Liver (tissue), 3 donors: Measurements from ENCODE around the gene ZNF211.

Experiments
- CTCF ChIP-seq: fragments of 150-350 bp; IDR thresholded peaks from 2 replicates; pipeline ENCODE4 v1.5.1; 2017; ENCODE audit warnings: improper control_type of control experiment, low read depth, low read length; ENCODE audit not compliant: missing input control
- EGR1 ChIP-seq, 2 donors: IDR thresholded peaks; 2 replicates each; pipeline ENCODE4 v1.6.1; 2016 to 2018; ENCODE audit warnings: antibody characterized with exemption in 2 of 2, low read depth in 2 of 2
- RAD21 ChIP-seq, 2 donors: IDR thresholded peaks; 2 replicates each; pipeline ENCODE4 v1.6.1; 2016; ENCODE audit warnings: antibody characterized with exemption in 2 of 2, mild to moderate bottlenecking in 2 of 2
- YY1 ChIP-seq: IDR thresholded peaks from 2 replicates; pipeline ENCODE4 v1.6.1; 2016; ENCODE audit warnings: antibody characterized with exemption, mild to moderate bottlenecking
- TF ChIP-seq, protein P1 (sequence below): IDR thresholded peaks from 2 replicates; pipeline ENCODE4 v1.6.1; 2016; ENCODE audit warnings: antibody characterized with exemption, mild to moderate bottlenecking
- TF ChIP-seq, protein P2 (sequence below): IDR thresholded peaks from 2 replicates; pipeline ENCODE4 v1.6.1; 2016; ENCODE audit warnings: antibody characterized with exemption
- donor health status: healthy.
- donor health status: healthy.

DNA sequence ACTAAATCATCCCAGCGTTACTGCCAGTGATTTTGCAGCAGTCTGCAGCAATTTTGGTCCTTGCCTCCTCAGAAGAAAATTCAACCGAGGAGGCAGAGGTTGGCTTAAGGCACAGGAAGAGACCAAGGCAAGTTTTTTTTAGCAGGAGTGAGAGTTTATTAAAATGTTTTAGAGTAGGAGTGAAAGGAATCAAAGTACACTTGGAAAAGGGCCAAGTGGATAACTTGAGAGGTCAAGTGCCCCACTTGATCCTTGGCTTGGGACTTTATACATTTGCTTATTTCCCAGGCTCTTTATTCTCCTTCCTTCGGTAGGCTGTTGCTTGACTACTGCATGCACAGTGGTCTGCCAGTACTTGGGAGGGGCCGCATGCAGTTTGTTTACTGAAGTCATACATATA is 21.9 kb upstream of the ZNF211 start:
- TF ChIP-seq YY1 (no peak), RAD21 (IDR thresholded peaks at IDR 0.05) (no peak), CTCF (no peak), EGR1 (IDR thresholded peaks at IDR 0.05; ENCODE audit: low read depth in 2 of 2) (no peak)
- TF ChIP-seq, protein P1, sequence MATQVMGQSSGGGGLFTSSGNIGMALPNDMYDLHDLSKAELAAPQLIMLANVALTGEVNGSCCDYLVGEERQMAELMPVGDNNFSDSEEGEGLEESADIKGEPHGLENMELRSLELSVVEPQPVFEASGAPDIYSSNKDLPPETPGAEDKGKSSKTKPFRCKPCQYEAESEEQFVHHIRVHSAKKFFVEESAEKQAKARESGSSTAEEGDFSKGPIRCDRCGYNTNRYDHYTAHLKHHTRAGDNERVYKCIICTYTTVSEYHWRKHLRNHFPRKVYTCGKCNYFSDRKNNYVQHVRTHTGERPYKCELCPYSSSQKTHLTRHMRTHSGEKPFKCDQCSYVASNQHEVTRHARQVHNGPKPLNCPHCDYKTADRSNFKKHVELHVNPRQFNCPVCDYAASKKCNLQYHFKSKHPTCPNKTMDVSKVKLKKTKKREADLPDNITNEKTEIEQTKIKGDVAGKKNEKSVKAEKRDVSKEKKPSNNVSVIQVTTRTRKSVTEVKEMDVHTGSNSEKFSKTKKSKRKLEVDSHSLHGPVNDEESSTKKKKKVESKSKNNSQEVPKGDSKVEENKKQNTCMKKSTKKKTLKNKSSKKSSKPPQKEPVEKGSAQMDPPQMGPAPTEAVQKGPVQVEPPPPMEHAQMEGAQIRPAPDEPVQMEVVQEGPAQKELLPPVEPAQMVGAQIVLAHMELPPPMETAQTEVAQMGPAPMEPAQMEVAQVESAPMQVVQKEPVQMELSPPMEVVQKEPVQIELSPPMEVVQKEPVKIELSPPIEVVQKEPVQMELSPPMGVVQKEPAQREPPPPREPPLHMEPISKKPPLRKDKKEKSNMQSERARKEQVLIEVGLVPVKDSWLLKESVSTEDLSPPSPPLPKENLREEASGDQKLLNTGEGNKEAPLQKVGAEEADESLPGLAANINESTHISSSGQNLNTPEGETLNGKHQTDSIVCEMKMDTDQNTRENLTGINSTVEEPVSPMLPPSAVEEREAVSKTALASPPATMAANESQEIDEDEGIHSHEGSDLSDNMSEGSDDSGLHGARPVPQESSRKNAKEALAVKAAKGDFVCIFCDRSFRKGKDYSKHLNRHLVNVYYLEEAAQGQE, result no peak
- TF ChIP-seq, protein P2, sequence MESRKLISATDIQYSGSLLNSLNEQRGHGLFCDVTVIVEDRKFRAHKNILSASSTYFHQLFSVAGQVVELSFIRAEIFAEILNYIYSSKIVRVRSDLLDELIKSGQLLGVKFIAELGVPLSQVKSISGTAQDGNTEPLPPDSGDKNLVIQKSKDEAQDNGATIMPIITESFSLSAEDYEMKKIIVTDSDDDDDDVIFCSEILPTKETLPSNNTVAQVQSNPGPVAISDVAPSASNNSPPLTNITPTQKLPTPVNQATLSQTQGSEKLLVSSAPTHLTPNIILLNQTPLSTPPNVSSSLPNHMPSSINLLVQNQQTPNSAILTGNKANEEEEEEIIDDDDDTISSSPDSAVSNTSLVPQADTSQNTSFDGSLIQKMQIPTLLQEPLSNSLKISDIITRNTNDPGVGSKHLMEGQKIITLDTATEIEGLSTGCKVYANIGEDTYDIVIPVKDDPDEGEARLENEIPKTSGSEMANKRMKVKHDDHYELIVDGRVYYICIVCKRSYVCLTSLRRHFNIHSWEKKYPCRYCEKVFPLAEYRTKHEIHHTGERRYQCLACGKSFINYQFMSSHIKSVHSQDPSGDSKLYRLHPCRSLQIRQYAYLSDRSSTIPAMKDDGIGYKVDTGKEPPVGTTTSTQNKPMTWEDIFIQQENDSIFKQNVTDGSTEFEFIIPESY, result no peak
